Activated naive CD8-positive, alpha-beta T cell treated with anti-CD3 and anti-CD28 coated beads for 36 hours (primary cell): ENCODE measurements around the gene ZACN. TPM values are rescaled to one million over a fixed set of nuclear protein-coding genes. Genes with fewer than 3 reads are reported as not detected.
"Not testable (repeated sequence)": the region's sequence is repeated elsewhere in the genome, so short reads cannot be mapped to it uniquely, and the experiment has no call there.

Experiments used
- DNase-seq: peaks from one replicate; pipeline ENCODE4 v3.0.0; 2021
- H3K27ac Mint-ChIP-seq: one replicate; pipeline ENCODE4 v1.8.0; 2022; ENCODE audit warnings: mild to moderate bottlenecking, moderate library complexity, mixed read lengths
- H3K27me3 Mint-ChIP-seq: one replicate; pipeline ENCODE4 v1.8.0; 2022; ENCODE audit warnings: mild to moderate bottlenecking, mixed read lengths
- H3K36me3 Mint-ChIP-seq: one replicate; pipeline ENCODE4 v1.8.0; 2021; ENCODE audit warnings: mild to moderate bottlenecking, mixed read lengths
- H3K4me1 Mint-ChIP-seq: one replicate; pipeline ENCODE4 v1.8.0; 2021; ENCODE audit warnings: mixed read lengths
- H3K4me3 Mint-ChIP-seq: one replicate; pipeline ENCODE4 v1.8.0; 2022; ENCODE audit warnings: mild to moderate bottlenecking, moderate library complexity, mixed read lengths
- H3K9me3 Mint-ChIP-seq: one replicate; pipeline ENCODE4 v1.8.0; 2022; ENCODE audit warnings: mixed read lengths
- total RNA-seq, 2 experiments: library from RNA; stranded (reverse); gene quantifications; one replicate each; pipeline ENCODE4 v1.2.3, GENCODE V29; 2021

ZACN gene
- 1 to 10 TPM; 3.7 TPM for total RNA-seq

DNA sequence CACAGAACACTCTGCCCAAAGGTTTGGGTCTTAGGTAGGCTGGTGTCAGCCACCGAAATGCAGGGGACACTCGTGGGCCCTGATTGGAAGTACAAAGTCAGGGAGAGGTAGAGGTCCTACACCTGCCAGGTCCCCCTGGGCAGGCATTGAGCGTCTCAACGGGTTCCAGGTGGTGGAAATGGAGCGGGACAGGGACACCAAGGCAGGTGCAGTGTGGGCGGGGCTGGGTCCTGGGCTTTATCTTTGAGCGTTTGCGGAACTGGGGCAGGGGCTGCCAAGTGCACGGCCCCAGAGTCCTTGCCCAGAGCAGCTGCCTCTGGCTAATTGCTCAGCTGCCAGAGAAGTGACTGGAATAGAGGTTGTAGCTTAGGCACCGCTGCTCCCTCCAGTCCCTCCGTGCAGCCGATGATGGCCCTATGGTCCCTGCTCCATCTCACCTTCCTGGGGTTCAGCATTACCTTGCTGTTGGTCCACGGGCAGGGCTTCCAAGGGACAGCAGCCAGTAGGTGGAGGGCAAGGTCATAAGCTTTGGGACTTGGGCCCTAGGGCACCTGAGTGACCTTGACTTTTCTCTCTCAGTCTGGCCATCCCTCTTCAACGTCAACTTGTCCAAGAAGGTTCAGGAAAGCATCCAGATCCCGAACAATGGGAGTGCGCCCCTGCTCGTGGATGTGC, at the start of gene ZACN:
Gene ZACN (plus strand): TSS at position 323 of the 675 bp plus-strand sequence. CDS start 83 bp downstream, at position 406.
- H3K4me3 Mint-ChIP-seq: no peak within 1 kb of the TSS
- H3K9me3 Mint-ChIP-seq: no peaks in the 10 kb centered on the region
- peaks cover 34% of the 10 kb centered on the region for H3K4me1 Mint-ChIP-seq
- DNase-seq: no peak
- H3K27me3 Mint-ChIP-seq: peaks cover 47% of the 10 kb centered on the region
- no peak within 1 kb of the TSS for H3K27ac Mint-ChIP-seq
- no peaks in the 10 kb centered on the region for H3K36me3 Mint-ChIP-seq

DNA sequence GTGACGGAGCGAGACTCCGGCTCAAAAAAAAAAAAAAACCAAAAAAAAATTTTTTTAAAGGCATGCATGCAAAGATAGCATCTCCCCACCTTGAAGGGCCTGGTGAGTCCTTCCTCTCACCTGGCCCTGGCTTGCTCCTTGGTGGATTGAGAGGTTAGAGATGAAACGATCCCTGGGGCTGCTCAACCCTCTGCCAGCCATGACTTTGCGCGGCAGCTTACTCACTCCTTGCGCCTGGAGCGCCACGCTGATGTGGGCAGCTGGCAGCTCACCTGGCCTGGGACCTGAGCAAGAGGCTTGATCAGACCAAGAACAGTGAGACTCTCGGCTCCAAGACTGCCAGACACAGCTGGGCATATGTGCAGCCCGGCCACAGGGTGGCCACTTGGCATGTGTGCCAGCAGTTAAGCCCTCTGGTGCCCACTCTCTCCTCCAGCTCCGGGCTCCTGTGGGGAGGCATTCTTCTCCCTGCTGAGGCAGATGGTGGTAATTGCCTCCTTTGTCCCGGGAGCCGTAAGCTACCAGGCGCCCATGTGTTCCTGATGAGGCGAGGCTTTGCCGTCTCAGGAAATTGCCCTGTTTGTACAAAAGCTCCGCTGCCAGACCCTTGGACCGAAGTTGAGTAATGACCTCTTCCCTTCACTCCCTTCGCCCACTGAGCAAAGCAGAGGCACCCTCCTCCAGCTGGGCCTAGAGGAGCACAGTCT, 46.8 kb upstream of the ZACN start:
- DNase-seq: no peak
- Mint-ChIP-seq H3K27ac (no peak overlapping the region), H3K9me3 (no peaks in the 10 kb centered on the region), H3K4me1 (peaks cover 27% of the 10 kb centered on the region), H3K36me3 (peaks cover 3% of the 10 kb centered on the region), H3K27me3 (no peaks in the 10 kb centered on the region), H3K4me3 (no peak overlapping the region)

GRCh38 chr17:76032780-76033108, 46.2 kb upstream of the ZACN start:
- H3K9me3 Mint-ChIP-seq: no peaks in the 10 kb centered on the region
- peaks cover 29% of the 10 kb centered on the region for H3K4me1 Mint-ChIP-seq
- H3K27ac Mint-ChIP-seq: no peak overlapping the region
- H3K36me3 Mint-ChIP-seq: peaks cover 3% of the 10 kb centered on the region
- H3K4me3 Mint-ChIP-seq: no peak overlapping the region
- no peaks in the 10 kb centered on the region for H3K27me3 Mint-ChIP-seq
- no peak for DNase-seq

DNA sequence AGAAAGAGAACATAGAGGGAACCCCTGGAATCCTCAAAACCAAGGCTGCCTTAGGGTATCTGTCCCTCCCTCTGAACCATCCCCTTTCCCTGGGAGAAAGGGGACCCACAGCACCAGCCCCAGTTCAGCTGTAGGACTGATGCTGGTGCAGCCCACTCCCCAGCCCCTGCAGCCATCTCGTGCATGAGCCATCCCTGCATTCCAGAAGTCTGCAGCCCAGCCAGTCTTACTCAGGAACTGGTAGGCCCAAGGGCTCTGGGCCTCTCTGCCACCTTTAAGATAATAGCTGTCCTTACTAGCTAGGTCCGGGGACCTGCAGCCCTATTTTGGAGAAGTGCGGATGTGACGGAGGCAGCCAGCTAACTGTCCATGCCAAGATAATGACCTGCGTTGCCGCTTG, 45.8 kb upstream of the ZACN start:
- no peak for DNase-seq
- Mint-ChIP-seq H3K4me3 (no peak overlapping the region), H3K27me3 (no peaks in the 10 kb centered on the region), H3K9me3 (no peaks in the 10 kb centered on the region), H3K36me3 (peaks cover 3% of the 10 kb centered on the region), H3K4me1 (peaks cover 29% of the 10 kb centered on the region), H3K27ac (no peak overlapping the region)

- Mint-ChIP-seq H3K9me3 (no peaks in the 10 kb centered on the region), H3K4me1 (peaks cover 18% of the 10 kb centered on the region), H3K4me3 (no peak overlapping the region), H3K27ac (no peak overlapping the region), H3K27me3 (no peaks in the 10 kb centered on the region), H3K36me3 (peaks cover 8% of the 10 kb centered on the region)
- no peak for DNase-seq
Observed at GRCh38 chr17:76034428-76035350, 44.3 kb upstream of the ZACN start.

DNA sequence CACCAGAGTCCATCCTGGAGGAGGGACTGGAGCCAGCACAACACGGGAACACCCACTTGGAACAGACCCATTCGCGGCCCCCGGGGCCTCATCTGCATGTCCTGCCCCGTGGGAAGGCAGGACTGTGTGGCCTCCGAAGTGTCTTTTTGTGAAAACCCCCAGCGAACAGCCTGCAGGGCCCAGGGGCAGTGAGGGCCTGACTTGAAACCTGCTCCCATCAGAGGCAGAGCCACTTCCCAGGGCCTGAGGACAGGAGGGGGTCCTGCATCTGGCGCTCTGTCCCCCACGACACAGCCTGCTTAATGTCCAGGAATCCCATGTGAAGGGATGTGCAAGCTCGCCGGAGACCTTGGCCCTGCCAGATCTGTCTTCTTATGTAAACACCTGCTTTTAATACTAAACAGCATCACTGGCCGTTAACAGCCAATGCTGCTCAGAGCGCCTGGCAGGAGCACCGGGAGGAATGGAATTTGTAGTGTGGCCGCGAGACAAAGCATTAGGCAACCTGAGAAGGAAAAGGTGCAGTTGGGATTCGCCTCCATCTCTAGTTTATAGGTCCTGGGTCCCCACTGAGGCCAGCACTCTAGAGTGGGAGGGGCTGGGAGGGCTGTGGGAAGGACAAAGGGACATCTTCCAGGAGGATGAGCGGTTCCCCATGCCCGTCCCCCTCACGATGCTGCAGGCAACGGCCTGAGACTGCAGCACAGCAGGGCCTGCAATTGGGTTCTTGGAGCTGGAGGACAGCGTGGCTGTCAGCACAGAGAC, 42.3 kb upstream of the ZACN start:
- Mint-ChIP-seq H3K27me3 (no peaks in the 10 kb centered on the region), H3K4me3 (no peak overlapping the region), H3K9me3 (no peaks in the 10 kb centered on the region), H3K36me3 (peaks cover 12% of the 10 kb centered on the region), H3K27ac (no peak overlapping the region), H3K4me1 (peaks cover 12% of the 10 kb centered on the region)
- DNase-seq: no peak

DNA sequence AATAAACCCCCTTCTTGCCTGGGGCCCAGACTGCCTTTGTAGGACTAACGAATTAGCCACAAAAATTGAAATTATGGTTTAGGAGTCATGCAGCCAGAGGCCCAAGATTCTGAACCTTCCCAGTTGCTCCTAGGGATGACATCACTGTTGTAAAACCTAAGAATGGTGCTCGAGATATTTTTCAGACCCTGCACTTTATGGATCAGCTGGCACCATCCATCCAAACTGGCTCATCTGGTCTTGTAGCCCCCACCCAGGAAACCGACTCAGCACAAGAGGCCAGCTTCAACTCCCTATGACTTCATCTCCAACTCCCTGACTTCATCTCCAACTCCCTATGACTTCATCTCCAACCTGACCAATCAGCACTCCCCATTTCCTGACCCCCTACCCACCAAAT, 40.9 kb upstream of the ZACN start:
- peak overlapping the region; percentile 59 for H3K27ac Mint-ChIP-seq
- H3K4me3 Mint-ChIP-seq: no peak overlapping the region
- no peak for DNase-seq
- no peaks in the 10 kb centered on the region for H3K27me3 Mint-ChIP-seq
- H3K9me3 Mint-ChIP-seq: no peaks in the 10 kb centered on the region
- H3K4me1 Mint-ChIP-seq: peaks cover 10% of the 10 kb centered on the region
- peaks cover 14% of the 10 kb centered on the region for H3K36me3 Mint-ChIP-seq

GRCh38 chr17:76039121-76039520, 39.9 kb upstream of the ZACN start:
- peaks cover 6% of the 10 kb centered on the region for H3K4me1 Mint-ChIP-seq
- peak overlapping the region; percentile 17 for H3K27ac Mint-ChIP-seq
- peaks cover 20% of the 10 kb centered on the region for H3K36me3 Mint-ChIP-seq
- no peaks in the 10 kb centered on the region for H3K9me3 Mint-ChIP-seq
- no peaks in the 10 kb centered on the region for H3K27me3 Mint-ChIP-seq
- H3K4me3 Mint-ChIP-seq: no peak overlapping the region
- DNase-seq: no peak

DNA sequence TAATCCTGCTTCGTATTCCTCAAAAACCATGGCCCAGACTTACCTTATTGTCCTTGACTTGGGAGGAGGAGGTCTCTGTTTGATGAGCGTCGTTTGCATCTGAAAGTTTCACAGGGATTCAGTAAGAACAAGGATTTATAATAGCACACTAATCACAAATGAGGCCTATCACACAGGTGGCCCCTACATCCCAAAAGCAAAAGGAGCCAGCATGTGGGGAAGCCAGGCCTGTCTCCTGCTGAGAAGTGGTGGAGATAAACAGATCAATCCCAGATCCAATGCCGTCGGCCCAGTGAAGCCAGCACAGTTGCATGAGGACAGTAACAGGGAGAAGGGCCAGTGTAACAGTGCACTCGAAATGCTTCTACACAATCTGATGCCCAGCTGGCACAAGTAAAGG, 38.6 kb upstream of the ZACN start:
- Mint-ChIP-seq H3K4me1 (peaks cover 4% of the 10 kb centered on the region), H3K4me3 (no peak overlapping the region), H3K27ac (no peak overlapping the region), H3K9me3 (no peaks in the 10 kb centered on the region), H3K36me3 (peaks cover 25% of the 10 kb centered on the region), H3K27me3 (no peaks in the 10 kb centered on the region)
- no peak for DNase-seq

DNA sequence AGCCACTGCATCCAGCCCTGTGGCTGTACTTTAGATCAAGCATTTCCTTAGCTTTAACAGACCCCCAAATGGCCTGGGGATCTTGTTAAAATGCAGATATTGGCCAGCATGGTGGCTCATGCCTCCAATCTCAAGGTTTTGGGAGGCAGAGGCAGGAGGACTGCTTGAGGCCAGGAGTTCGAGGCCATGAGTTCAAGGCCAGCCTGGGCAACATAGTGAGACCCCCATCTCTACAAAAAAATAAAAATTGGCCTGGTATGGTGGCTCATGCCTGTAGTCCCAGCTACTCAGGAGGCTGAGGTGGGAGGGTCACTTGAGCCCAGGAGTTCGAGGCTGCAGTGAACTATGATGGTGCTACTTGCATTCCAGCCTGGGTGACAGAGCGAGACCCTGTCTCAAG, 36.1 kb upstream of the ZACN start:
- not testable (repeated sequence) for H3K4me3 Mint-ChIP-seq, H3K9me3 Mint-ChIP-seq, H3K4me1 Mint-ChIP-seq, H3K27ac Mint-ChIP-seq, H3K27me3 Mint-ChIP-seq, DNase-seq
- peaks cover 26% of the 10 kb centered on the region for H3K36me3 Mint-ChIP-seq

DNA sequence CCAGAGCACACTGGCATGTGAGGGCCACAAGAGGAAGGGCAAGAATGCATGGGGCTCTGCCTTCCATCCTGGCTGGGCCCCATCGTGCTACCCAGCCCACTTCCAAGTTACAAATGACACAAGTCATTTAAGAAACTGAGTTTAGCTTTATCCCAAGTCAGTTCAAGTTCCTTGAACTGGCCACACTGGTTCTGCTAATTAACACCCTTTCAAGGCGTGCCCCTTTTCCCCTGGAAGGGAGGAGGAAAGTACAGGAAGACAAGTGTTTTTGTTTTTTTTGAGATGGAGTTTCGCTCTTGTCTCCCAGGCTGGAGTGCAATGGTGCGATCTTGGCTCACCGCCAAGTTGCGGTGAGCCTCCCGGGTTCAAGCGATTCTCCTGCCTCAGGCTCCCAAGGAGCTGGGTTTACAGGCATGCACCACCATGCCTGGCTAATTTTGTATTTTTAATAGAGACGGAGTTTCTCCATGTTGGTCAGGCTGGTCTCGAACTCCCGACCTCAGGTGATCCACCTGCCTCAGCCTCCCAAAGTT, 34.4 kb upstream of the ZACN start:
- not testable (repeated sequence) for H3K27ac Mint-ChIP-seq, DNase-seq, H3K4me1 Mint-ChIP-seq, H3K9me3 Mint-ChIP-seq, H3K27me3 Mint-ChIP-seq, H3K4me3 Mint-ChIP-seq
- H3K36me3 Mint-ChIP-seq: peaks cover 33% of the 10 kb centered on the region

GRCh38 chr17:76046064-76046463, 32.9 kb upstream of the ZACN start:
- no peak overlapping the region for H3K4me3 Mint-ChIP-seq
- no peaks in the 10 kb centered on the region for H3K27me3 Mint-ChIP-seq
- H3K27ac Mint-ChIP-seq: no peak overlapping the region
- peaks cover 33% of the 10 kb centered on the region for H3K36me3 Mint-ChIP-seq
- H3K4me1 Mint-ChIP-seq: peaks cover 6% of the 10 kb centered on the region
- H3K9me3 Mint-ChIP-seq: no peaks in the 10 kb centered on the region
- DNase-seq: no peak

DNA sequence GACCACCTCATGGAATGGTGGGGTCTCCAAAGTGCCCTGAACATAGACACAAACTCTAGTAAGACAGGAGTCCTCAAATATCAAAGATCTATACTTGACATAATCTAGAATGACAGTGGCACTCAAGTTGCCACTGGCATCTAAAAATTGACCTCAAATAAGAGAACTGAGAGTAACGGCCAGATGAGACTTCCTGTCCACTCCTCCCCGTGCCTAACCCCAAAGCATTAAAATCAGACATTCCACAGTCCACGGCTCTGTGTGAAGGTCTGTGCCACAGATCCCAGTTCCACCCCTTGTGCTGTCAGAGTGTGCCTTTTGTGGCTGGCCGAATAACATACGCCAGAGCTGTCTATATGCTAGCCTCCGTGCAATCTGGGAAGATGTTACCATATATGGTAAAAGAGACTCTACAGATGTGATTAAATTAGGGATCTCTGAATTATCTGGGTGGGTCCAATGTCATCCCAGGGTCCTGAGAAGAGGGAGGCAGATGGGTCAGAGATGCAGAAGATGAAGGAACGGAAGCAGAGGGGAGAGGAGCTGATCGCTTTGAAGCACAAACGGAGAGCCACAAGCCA, 30.9 kb upstream of the ZACN start:
- Mint-ChIP-seq H3K4me1 (peaks cover 6% of the 10 kb centered on the region), H3K9me3 (no peaks in the 10 kb centered on the region), H3K36me3 (peaks cover 31% of the 10 kb centered on the region), H3K27me3 (no peaks in the 10 kb centered on the region), H3K27ac (peak overlapping the region; percentile 47), H3K4me3 (no peak overlapping the region)
- DNase-seq: no peak

- peaks cover 28% of the 10 kb centered on the region for H3K36me3 Mint-ChIP-seq
Observed at GRCh38 chr17:76048711-76049110, 30.3 kb upstream of the ZACN start.

More at GRCh38 chr17:76048711-76049110, 30.3 kb upstream of the ZACN start:
- no peak overlapping the region for H3K4me3 Mint-ChIP-seq
- H3K4me1 Mint-ChIP-seq: peaks cover 9% of the 10 kb centered on the region
- no peaks in the 10 kb centered on the region for H3K9me3 Mint-ChIP-seq
- H3K27me3 Mint-ChIP-seq: no peaks in the 10 kb centered on the region
- DNase-seq: no peak
- H3K27ac Mint-ChIP-seq: peak overlapping the region; percentile 21
